GM23338 (cell line): ENCODE measurements around the gene PITPNC1. TPM values are rescaled to one million over a fixed set of nuclear protein-coding genes. Genes with fewer than 3 reads are reported as not detected.

ENCODE experiments used
- ATAC-seq: fragments of 200-7000 bp; cut with Tn5 transposase; 3 replicates; pipeline ENCODE4 v1.9.1; 2020
- DNase-seq: peaks from one replicate; pipeline ENCODE4 v3.0.0-alpha.2; 2015; ENCODE audit warnings: low spot score
- H2AFZ ChIP-seq: fragments of 200-600 bp; sonication (generic); 2 replicates; pipeline ENCODE4 v1.8.0; 2016; ENCODE audit warnings: antibody characterized with exemption, mild to moderate bottlenecking, moderate library complexity
- H3F3A ChIP-seq: fragments of 200-600 bp; sonication (generic); replicated peaks from 2 replicates; pipeline ENCODE4 v1.8.0; 2017; ENCODE audit warnings: antibody characterized with exemption, mixed run types, low read depth
- H3K27ac ChIP-seq: fragments of 200-600 bp; sonication (generic); 2 replicates; pipeline ENCODE4 v1.6.1; 2016; ENCODE audit warnings: low read depth
- H3K27me3 ChIP-seq: fragments of 200-600 bp; sonication (generic); 2 replicates; pipeline ENCODE4 v1.8.0; 2016; ENCODE audit warnings: mild to moderate bottlenecking, mixed run types, moderate library complexity; ENCODE audit not compliant: insufficient read depth
- H3K36me3 ChIP-seq: fragments of 200-600 bp; sonication (generic); 2 replicates; pipeline ENCODE4 v1.8.0; 2016; ENCODE audit warnings: mild to moderate bottlenecking; ENCODE audit not compliant: insufficient read depth
- H3K4me1 ChIP-seq: fragments of 200-600 bp; sonication (generic); 2 replicates; pipeline ENCODE4 v1.8.0; 2016; ENCODE audit warnings: mild to moderate bottlenecking, moderate library complexity; ENCODE audit not compliant: insufficient read depth
- H3K4me2 ChIP-seq: fragments of 200-600 bp; sonication (generic); 2 replicates; pipeline ENCODE4 v1.7.1; 2017; ENCODE audit warnings: mixed run types
- H3K4me3 ChIP-seq: fragments of 200-600 bp; sonication (generic); 2 replicates; pipeline ENCODE4 v1.6.1; 2016; ENCODE audit warnings: mixed run types
- H3K79me2 ChIP-seq: fragments of 200-600 bp; sonication (generic); replicated peaks from 2 replicates; pipeline ENCODE4 v1.8.0; 2017; ENCODE audit warnings: mild to moderate bottlenecking; ENCODE audit not compliant: insufficient read depth
- H3K9me2 ChIP-seq: fragments of 200-600 bp; sonication (generic); 2 replicates; pipeline ENCODE4 v1.8.0; 2017; ENCODE audit not compliant: insufficient read depth
- H4K20me1 ChIP-seq: fragments of 200-600 bp; sonication (generic); replicated peaks from 2 replicates; pipeline ENCODE4 v1.8.0; 2017; ENCODE audit warnings: mild to moderate bottlenecking; ENCODE audit not compliant: insufficient read depth
- H3K27ac Mint-ChIP-seq: 2 replicates; pipeline ENCODE4 v1.8.0; 2020; ENCODE audit warnings: inconsistent platforms, mild to moderate bottlenecking, moderate library complexity, mixed read lengths
- H3K27me3 Mint-ChIP-seq: 3 replicates; pipeline ENCODE4 v1.8.0; 2022; ENCODE audit warnings: low read depth, mild to moderate bottlenecking, moderate library complexity, mixed read lengths, inconsistent platforms; ENCODE audit not compliant: insufficient read depth, poor library complexity
- H3K36me3 Mint-ChIP-seq: 3 replicates; pipeline ENCODE4 v1.8.0; 2021; ENCODE audit warnings: low read depth, mild to moderate bottlenecking, inconsistent platforms, moderate library complexity, mixed read lengths
- H3K4me1 Mint-ChIP-seq: 3 replicates; pipeline ENCODE4 v1.8.0; 2020; ENCODE audit warnings: mild to moderate bottlenecking, inconsistent platforms, mixed read lengths
- H3K4me3 Mint-ChIP-seq: 3 replicates; pipeline ENCODE4 v1.8.0; 2021; ENCODE audit warnings: moderate library complexity, mild to moderate bottlenecking, inconsistent platforms, mixed read lengths
- H3K9me3 Mint-ChIP-seq: 3 replicates; pipeline ENCODE4 v1.8.0; 2020; ENCODE audit warnings: moderate library complexity, mild to moderate bottlenecking, inconsistent platforms, mixed read lengths
- CREB1 ChIP-seq: fragments of 250-450 bp; sonication (Bioruptor Pico); IDR thresholded peaks from 2 replicates; pipeline ENCODE4 v1.5.0; 2020; ENCODE audit warnings: low read depth, mild to moderate bottlenecking, moderate library complexity
- CTCF ChIP-seq, 2 experiments: fragments of 200-600 bp in 1 of 2; sonication (generic) in 1 of 2; conservative IDR thresholded peaks; 2 replicates each; pipeline versions ENCODE4 v1.5.1 to v1.6.1; 2016 to 2017; ENCODE audit warnings: antibody characterized with exemption in 2 of 2, low read depth in 2 of 2, mild to moderate bottlenecking in 2 of 2, moderate library complexity in 1 of 2
- ETS1 ChIP-seq: IDR thresholded peaks from 2 replicates; pipeline ENCODE4 v1.6.1; 2016; ENCODE audit warnings: antibody characterized with exemption
- EZH2 ChIP-seq: fragments of 200-600 bp; sonication (generic); IDR thresholded peaks from one replicate; pipeline ENCODE4 v1.8.0; 2017; ENCODE audit warnings: antibody characterized with exemption, mild to moderate bottlenecking, low read depth; ENCODE audit not compliant: unreplicated experiment
- EZH2phosphoT487 ChIP-seq: fragments of 200-600 bp; sonication (generic); IDR thresholded peaks from one replicate; pipeline ENCODE4 v1.8.1; 2018; ENCODE audit warnings: antibody characterized with exemption; ENCODE audit not compliant: unreplicated experiment
- JUNB ChIP-seq: IDR thresholded peaks from one replicate; pipeline ENCODE4 v1.6.1; 2016; ENCODE audit warnings: antibody characterized with exemption; ENCODE audit not compliant: unreplicated experiment
- NANOG ChIP-seq: IDR thresholded peaks from 2 replicates; pipeline ENCODE4 v1.6.1; 2016; ENCODE audit warnings: antibody characterized with exemption, borderline replicate concordance
- POLR2AphosphoS5 ChIP-seq: IDR thresholded peaks from 2 replicates; pipeline ENCODE4 v1.6.1; 2016; ENCODE audit warnings: antibody characterized with exemption, low read depth
- REST ChIP-seq: IDR thresholded peaks from one replicate; pipeline ENCODE4 v1.6.1; 2018; ENCODE audit warnings: antibody characterized with exemption; ENCODE audit not compliant: unreplicated experiment
- STAT1 ChIP-seq: IDR thresholded peaks from one replicate; pipeline ENCODE4 v1.6.1; 2016; ENCODE audit warnings: antibody characterized with exemption; ENCODE audit not compliant: unreplicated experiment
- ZNF114 ChIP-seq: fragments of 250-450 bp; sonication (Bioruptor Pico); IDR thresholded peaks from 2 replicates; pipeline ENCODE4 v1.5.0; 2020; ENCODE audit warnings: mild to moderate bottlenecking, moderate library complexity
- ZNF331 ChIP-seq: fragments of 250-450 bp; sonication (Bioruptor Pico); IDR thresholded peaks from 2 replicates; pipeline ENCODE4 v1.5.0; 2020; ENCODE audit warnings: low read depth, mild to moderate bottlenecking, moderate library complexity
- ZNF462 ChIP-seq: fragments of 250-450 bp; sonication (Bioruptor Pico); IDR thresholded peaks from 2 replicates; pipeline ENCODE4 v1.5.0; 2020; ENCODE audit warnings: mild to moderate bottlenecking, moderate library complexity
- polyA plus RNA-seq: library from polyadenylated mRNA; unstranded; fragments of >200 nt; fragmentation: Nextera tagmentation; extraction: Ambion mirVana; gene quantifications from 2 replicates; pipeline ENCODE4 v1.2.1, GENCODE V29; 2016
- total RNA-seq: library from RNA; depleted of rRNA; stranded (reverse); fragments of >200 nt; shearing (Covaris generic); gene quantifications from 2 replicates; pipeline ENCODE4 v1.2.3, GENCODE V29; 2014

Gene PITPNC1
- total and polyA plus RNA-seq, 2 experiments from 2014 or later: 23.0 to 32.6 TPM

- Histone ChIP-seq H3K9me2 (no peaks in the 10 kb centered on the region), H3F3A (peaks cover 12% of the 10 kb centered on the region), H2AFZ (no peak overlapping the region), H3K4me3 (no peak overlapping the region), H3K4me1 (peaks cover 36% of the 10 kb centered on the region), H3K79me2 (peaks cover 55% of the 10 kb centered on the region), H3K36me3 (no peaks in the 10 kb centered on the region), H3K27ac (no peak overlapping the region), H3K4me2 (no peak overlapping the region), H3K27me3 (no peaks in the 10 kb centered on the region), H4K20me1 (peaks cover 12% of the 10 kb centered on the region; the same call in 1 of the 2 replicates)
- Mint-ChIP-seq H3K27me3 (peaks cover 4% of the 10 kb centered on the region), H3K4me3 (no peak overlapping the region), H3K9me3 (peaks cover 7% of the 10 kb centered on the region; the same call in 2 of the 3 replicates), H3K27ac (no peak overlapping the region), H3K36me3 (peaks cover 11% of the 10 kb centered on the region), H3K4me1 (peaks cover 53% of the 10 kb centered on the region)
- no peak for ATAC-seq
- TF ChIP-seq JUNB (no peak), ZNF462 (no peak), REST (no peak), POLR2AphosphoS5 (no peak), ZNF331 (CRISPR knock-in tag) (no peak), NANOG (no peak), CTCF (conservative IDR thresholded peaks at IDR 0.05; ENCODE audit: low read depth in 2 of 2) (no peak), EZH2phosphoT487 (no peak), ETS1 (no peak), STAT1 (no peak), CREB1 (CRISPR knock-in tag) (no peak), ZNF114 (CRISPR knock-in tag) (no peak), EZH2 (no peak)
- no peak for DNase-seq
These were observed 140.2 kb downstream of the PITPNC1 start for GRCh38 chr17:67517325-67517724.
